GM19455 (cell line): Measurements from ENCODE around the gene MAML3.

Source experiments
- ATAC-seq: cut with Tn5 transposase; IDR thresholded peaks from one replicate; pipeline ENCODE4 v1.9.1; 2021; ENCODE audit not compliant: unreplicated experiment

Gene MAML3

DNA sequence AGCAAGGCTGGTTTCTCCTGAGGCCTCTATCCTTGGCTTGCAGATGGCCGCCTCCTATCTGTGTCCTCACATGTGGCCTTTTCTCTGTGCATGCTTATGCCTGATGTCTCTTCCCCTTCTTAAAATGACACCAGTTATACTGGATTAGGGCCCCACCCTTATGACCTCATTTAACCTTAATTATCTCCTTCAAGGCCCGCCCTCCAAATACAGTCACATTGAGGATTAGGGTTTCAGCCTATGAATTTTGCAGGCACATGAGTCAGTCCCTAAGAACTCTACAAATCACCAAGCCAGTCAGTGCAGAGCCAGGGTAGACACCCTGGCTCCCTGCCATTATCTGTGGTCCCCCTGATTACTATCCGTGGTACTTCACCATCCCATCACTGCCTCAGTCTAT lies 51.6 kb downstream of the MAML3 start:
- no peak for ATAC-seq

DNA sequence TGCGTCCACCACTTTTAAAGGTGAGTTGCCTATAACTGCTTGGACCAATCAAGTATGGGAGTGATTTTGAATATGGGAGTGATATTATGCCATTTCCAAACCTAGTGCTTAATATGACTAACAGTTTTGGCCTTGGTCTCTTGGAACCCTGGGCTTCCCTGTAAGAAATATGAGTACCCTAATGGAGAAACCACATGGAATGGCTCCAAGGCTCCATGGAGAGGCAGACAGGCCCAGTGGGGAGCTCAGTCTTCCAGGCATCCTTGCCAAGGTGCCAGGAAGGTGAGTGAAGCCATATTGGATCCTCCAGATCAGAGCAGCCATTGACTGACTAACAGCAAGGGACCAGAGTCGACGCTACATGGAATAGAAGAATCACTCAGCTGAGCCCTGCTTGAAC lies 53.2 kb downstream of the MAML3 start:
- ATAC-seq = no peak

DNA sequence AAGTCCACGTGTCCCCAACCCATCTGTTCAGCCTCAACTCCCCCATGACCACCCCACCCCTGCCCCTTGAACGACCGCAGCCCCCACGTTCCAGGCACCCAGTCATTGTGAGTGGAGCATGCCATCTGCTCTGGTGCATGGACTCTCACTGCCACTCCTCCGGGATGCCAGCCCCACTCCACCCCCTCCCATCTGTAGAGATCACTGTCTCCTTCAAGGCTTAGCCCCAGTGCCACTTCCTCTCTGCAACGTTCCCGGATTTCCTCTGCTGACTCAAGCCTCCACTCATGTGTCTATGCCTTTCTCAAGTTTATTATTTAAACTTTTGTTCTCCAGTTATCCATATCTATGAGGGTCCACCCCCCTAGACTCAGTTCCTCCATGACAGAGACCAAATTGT lies 54.0 kb downstream of the MAML3 start:
- no peak for ATAC-seq

DNA sequence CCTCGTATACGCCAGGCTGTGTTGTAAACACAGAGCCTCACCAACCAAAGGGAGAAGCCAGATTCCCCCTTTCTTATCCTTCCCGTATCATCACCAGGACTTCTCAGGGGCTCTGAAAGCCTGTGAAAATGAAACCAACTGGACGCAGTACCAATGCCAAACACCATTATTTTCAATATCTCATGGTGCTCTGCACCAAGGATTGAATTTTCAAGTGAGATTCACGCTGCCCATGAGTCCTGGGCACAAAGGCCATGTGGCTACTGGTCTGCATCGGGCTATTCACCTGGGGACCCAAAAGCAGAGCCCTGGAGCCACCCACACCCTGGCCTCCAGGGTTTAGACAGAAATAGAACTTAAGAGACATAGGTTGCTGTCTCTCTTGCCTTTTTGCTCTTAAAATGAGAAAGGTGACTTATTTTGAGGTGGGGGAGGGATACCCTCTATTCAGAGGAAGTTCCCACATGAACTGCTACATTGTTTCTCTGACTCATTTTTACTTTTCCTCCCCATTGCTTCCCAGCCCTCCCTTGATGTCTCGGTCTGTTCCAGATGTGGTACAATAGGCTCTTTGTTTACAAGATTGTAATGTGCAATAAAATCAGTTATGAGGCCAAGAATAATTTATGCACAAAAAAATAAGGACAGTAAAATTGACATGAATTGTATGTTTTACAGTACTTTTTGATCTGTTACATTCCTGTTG lies 55.4 kb downstream of the MAML3 start:
- ATAC-seq = no peak

DNA sequence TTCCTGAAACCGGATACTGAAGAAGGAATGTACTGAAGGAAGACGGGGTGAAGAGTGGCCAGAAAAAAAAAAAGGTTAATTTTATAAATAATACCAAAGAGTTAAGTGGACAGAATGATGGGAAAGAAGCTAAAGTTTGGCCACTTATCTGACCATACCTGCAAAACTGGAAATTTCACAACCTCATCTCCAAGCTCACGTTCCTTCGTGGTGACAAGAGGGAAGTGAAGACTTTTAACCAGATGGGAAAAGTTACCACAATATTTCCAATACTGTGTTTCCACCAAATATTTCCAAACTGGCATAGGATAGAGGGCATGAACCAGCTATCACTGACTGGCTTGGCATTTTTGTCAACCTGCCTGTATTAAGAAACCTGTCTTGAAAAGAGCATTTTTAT lies 56.4 kb downstream of the MAML3 start:
- ATAC-seq = no peak

DNA sequence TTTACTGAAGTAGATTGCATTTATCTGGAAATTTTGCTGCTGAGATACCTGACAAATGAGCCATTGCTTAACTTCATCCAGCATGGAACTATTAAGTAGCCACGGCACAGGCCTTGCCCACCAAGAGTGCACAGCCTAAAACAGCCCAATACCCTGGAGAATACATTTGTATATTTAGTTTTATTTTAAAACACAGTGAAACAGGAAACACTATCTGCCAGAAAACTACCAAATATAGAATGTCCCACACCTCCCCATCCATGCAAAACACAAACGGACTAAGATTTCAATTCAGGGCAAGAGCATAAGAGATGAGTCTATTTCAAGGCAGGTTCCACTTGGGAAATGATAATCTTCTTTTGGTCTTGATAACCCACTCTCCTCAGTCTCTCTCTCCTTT lies 57.1 kb downstream of the MAML3 start:
- no peak for ATAC-seq

DNA sequence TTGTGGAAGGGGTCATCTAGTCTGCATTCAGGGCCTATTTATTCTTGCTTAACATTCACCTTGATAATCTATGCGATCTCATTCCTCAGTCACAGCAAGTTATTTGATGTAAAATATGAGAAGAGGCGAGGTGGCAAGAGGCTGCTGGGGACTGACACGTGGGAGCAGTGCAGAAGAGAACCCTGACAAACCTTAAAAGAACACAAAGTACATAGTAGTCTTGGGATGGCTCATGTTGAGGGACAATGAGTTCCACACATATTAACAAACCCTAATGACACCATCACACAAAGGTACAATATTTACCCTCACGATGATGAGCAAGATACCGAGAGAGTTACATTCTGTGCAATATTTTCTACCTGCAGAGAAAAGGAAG lies 57.5 kb downstream of the MAML3 start:
- no peak for ATAC-seq

DNA sequence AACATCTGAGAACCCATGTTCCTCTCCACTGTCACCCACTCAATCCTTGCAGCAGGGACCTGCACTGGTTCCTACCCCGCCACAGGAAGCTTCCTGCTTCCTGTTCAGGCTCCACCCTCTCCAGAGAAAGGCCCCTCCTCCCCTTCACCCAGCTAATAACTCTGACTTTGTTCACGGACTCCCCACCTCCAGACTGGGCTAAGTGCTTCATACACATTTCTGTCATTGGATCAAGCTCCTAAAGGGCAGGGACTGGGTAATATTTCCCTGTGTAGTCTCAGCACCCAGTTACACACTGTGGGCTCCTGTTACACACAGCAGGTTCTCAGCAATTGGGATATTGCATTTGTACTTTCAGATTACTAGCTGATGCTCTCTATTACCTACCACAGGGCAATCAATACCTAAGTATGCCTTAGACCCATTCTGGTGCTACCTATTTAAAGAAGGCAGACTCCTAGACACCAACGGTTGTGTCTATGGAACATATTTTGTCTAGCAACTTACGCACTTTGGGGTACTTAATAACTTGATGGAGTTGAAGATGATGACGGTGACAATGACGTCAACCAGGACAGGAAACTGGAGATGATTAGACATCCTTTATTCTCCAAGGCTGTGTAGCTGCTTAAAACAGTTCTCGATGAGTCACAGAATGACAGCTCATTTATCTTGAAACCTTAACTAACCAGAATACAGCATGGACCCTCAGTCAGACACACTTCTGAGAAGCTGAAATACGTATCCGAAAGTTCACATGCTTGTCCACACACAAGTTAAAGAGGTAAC lies 58.1 kb downstream of the MAML3 start:
- no peak for ATAC-seq

DNA sequence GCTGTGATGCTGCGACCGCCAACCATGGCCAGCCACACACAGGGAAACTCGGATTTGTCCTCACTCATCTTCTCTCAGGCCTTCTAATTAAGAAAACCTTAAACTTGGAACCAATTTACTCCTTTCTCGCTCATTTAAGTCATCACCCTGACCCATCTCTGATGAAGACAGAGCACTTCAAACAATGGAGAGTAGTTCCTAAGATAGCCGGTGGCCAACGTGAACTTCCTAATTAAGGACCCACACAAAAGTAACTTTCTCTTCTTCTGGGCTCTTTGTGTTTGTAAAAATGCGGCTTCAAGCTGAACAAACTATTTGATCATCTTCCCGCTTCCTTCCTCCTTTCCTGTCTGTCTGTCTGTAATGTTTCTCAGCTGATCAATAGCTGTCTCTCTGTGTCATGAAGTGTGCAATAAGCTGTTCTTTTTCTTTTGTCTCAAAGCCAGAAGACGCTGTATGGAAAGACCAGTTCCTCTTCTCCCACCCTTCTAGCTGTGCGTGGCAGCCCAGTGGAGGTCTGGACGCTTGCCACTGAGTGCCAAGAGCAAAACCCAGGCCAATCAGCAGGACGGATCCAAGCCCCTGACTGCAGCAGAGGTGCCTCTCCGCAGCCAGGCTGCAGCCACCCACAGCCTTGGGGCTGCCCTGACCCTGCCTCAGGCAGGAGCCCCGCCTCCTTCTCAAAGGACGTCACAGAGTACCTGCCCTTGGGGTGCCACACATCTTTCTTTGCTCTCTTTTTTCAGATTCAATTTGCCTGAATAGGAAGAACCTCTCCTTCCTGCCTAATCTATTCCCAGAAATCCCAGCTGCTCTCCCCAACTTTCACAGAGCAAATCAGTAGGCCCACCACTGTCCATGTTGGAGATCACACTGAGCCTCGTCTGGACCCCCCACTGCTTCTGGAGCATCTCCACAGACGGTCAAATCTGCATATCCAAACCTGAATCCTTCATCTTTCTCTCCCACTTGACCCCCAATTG lies 59.3 kb downstream of the MAML3 start:
- ATAC-seq = no peak

DNA sequence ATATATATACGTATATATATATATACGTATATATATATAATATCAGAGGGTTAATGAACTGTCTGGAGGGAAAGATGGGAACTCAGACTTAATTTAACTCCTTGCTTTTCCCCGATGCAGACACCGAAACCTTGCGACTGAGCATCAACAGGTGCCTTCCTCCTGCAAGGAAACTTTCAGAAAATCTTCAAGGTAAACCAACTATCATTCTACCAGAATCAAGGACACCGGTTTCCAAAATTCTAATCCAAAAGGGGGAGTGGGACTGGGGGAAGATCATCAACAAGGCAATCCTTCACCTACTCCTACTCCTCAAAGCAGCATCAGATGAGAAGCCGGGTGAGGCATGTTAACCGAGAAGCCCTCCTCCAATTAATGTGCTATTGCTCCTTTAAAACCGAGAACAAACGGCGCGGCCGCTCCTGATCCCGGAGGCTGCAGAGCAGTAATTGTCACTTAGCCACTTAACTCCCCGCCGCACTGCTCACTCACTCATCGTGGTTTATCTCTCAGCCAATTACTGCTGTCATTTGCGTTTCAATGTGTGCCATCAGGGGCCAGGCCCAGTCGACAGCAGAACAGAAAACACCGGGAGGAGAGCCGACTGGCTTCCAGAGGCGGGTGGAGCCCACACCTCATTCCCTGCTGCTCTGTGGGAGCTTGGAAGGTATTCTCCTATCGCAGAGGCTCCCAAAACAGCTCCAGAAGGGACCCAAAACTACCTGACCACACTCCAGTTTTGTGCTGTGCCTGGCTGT lies 61.7 kb downstream of the MAML3 start:
- ATAC-seq = no peak

DNA sequence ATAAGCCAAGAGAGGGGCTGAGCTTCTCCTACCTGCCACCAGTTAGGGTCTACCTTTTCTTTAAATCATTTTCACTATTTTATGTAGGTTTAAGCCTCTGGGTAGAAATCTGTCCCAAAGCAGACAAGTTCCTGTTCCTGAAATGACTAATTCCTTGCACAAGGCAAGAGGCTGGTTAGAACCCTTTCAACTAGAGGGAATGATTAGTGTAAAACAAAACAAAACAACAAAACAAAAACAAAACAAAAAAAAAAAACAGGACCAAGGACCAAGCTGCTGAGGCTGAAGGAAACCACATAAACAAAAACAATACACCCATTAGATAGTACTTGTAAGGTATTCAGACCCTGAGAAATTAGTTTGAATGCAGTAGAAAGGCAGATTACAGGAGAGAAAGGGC lies 62.7 kb downstream of the MAML3 start:
- ATAC-seq = no peak

DNA sequence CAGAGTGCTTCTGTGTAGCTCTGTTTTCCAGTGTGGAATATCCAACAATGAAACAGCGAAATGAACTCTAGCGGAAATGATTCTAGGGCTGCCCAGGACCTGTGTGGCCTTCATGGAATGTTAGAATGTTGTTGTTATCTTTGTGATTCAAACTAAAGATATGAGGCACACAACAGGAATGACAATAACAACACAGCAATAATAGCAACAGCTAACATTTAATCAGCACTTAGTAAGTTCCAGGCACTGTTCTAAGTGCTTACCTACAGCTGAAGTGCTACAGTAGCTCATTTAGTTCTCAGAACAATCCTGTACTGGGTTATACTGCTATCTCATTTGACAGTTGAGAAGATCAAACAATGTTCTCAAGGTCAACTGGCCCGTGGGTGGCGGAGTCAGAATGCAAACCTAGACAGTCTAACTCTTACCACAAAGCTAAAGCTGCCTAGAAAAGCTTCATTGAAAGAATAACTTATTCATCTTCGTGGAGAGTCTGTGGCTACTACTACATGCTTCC lies 63.7 kb downstream of the MAML3 start:
- no peak for ATAC-seq

DNA sequence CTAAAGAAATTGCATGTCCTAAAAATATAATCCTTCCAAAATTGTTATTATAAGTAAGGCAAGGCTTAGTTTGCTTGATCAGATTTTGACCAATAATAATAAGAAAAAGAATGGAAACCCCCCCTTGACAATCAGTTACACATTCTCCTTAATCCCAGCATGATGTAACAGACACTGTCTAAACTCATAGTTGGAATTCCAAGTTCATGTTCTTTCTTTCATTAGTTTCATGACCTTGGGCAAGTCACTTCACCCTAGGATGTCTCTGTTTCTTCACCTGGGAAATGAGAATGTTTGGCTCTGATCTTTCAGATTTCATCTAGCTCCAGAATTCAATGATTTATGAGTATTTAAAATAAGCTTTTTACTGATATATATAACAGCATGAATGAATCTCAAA lies 64.8 kb downstream of the MAML3 start:
- ATAC-seq = no peak

DNA sequence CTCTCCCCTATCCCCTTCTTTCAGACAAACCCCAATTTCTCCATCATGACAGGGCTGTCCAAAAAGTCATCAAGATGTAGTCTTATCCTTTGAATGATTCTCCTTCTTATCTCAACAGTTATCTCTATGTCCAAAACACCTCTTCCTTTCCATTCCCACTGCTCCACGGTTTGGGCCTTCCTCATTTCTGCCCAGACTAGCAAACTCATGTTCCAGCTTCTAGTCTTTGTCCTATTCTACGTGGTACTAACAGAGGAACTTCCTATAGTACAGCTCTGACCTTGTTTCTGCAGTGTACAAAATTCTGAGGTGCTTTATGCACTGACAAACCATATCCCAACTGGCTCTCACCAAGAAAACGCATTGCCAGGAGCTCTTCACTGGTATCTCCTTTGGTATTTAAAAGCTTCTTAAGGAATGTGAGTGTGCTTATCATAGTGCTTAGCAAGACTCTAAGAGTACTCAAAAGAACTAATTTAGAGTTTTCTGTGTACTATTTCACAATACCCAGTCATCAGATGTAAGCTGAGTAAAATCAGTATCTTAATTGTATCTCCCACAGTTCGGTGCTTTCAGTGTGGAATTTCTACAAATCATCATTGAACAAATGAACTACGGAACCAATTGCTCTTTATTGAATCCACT lies 65.5 kb downstream of the MAML3 start:
- no peak for ATAC-seq

DNA sequence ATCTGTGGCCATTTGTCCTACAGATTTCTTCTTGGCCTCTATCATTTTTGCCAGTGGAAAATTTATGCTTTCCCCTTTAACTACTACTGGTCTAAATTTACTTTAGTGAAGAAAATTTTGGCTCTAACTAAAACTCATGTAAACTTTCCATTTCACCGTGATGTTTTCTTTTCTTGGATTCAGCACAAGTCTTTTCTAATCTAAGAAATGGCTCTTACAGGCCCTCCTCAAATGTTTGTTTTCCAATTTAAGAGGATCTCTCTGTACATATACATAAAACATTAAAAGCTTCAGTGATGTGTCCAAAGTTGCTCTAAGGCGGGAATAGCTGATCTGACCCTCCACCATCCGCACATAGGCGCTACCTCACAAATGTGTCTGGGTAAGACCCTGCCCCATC lies 68.1 kb downstream of the MAML3 start:
- no peak for ATAC-seq

DNA sequence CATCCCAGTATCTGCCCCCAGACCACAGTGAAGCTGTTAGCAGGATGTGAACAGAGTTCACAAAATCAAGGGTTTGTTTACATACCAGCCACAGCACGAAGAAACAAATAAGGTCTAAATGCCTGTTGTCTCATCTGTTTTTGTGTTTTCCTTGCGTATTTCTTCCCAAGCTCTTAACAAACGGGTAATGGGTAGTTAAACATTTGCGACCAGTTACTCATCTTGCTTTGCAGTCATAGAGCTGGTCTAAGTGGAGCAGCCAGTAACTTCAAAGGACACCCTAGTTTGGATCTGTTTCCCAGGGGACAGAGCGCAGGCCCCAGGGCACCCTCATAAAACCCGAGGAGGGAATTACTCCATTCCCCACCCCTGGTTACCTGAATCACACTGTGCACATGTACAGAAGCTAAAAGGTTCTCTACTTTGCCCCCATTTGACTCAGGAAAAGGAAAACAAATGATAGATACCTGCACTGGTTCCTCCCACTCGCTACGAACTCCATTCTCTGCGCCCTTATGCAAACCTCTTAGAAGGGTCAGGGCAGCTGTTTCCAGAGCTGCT lies 68.8 kb downstream of the MAML3 start:
- no peak for ATAC-seq

DNA sequence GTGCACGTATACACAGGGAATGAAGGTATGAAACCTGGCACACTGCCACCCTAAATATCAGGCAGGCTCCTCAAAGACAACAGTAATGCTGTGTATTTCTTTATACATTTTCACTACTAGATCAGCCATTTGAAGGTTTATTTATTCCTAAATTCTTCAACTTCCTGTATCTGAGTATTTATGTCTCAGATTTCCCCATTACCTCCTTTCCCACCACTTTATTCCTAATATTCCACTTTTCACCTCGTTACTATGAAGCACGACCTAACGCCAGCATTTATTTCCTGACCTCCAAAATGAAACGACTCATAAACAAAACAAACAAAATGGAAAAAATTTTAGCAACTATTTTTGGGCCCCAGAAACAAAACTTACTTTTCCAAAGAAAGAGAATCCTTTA lies 69.6 kb downstream of the MAML3 start:
- ATAC-seq = no peak

DNA sequence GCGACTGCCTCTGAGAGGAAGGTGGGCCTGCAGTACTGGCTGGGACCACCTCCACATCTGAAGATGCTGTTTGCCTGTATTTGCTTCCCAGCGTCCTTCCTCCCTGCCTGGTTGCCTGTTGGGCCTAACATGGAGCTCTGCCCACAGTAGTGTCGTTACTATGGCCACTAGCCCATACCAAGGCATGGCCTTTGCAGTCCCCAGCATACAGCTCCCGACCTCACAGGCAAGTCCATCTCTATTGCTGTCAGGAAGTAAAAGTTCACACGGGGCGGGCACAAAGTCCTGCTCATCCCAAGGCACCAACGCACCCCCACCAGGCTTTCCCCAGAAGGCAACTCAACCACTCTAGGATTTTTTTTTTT lies 71.6 kb downstream of the MAML3 start:
- no peak for ATAC-seq

DNA sequence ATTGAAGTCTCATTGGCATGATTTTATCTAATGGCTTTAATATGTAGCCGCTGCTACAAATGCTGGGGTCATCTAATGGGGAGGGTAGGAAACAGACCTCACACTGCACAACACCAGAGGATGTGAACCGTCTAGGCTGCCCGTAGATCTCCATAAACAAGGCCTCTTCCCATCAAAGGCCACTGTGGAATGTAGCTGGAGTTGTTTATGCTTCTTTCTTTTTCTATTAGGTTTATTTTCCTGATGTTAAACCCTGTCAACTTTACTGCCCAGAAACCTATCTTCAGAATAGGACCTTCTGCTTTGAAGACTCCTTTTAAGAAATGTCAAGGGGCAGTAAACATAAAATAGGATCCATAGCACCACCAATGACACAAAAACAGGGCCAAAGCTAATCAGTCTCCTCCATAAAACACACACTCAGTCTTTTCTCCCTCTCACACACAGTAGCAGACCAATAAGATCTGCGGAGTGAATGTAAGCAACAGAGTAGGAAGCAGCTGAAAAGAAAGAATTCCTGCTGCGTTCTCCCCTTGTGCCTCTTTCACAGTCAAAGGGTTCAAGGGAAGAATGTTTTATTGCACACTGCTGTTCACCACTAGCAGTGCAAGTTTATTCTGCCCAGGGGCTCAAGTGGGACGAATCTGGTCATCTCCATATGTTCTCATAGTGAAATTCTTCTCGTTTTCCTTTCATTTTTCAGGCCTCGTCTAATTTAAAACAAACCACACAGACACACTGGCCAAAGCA lies 72.2 kb downstream of the MAML3 start:
- ATAC-seq = no peak
